DOHH2 (cell line): ENCODE measurements around the gene PIK3R2.

Source experiments
- H3F3A ChIP-seq: fragments of 200-600 bp; sonication (generic), shearing (Covaris generic); 2 replicates; pipeline ENCODE4 v1.6.0; 2016; ENCODE audit warnings: antibody characterized with exemption, mild to moderate bottlenecking; ENCODE audit not compliant: control insufficient read depth, insufficient read depth
- H3K27ac ChIP-seq: fragments of 200-600 bp; sonication (generic); 2 replicates; pipeline ENCODE4 v1.5.1; 2014; ENCODE audit warnings: low read depth, mild to moderate bottlenecking, low read length, moderate library complexity
- H3K27me3 ChIP-seq: fragments of 200-600 bp; sonication (generic); 2 replicates; pipeline ENCODE4 v1.6.1; 2014; ENCODE audit warnings: mild to moderate bottlenecking, low read length, mixed read lengths; ENCODE audit not compliant: control insufficient read depth
- H3K36me3 ChIP-seq: fragments of 200-600 bp; sonication (generic); 2 replicates; pipeline ENCODE4 v1.6.1; 2014; ENCODE audit warnings: mild to moderate bottlenecking, low read length, moderate library complexity, mixed read lengths; ENCODE audit not compliant: control insufficient read depth
- H3K4me1 ChIP-seq: fragments of 200-600 bp; sonication (generic); 2 replicates; pipeline ENCODE4 v1.6.1; 2014; ENCODE audit warnings: mild to moderate bottlenecking, low read length, mixed read lengths; ENCODE audit not compliant: control insufficient read depth
- H3K4me2 ChIP-seq: fragments of 200-600 bp; sonication (generic); 2 replicates; pipeline ENCODE4 v1.6.0; 2014; ENCODE audit warnings: mild to moderate bottlenecking, low read length, moderate library complexity
- H3K4me3 ChIP-seq: fragments of 200-600 bp; sonication (generic); 2 replicates; pipeline ENCODE4 v1.5.1; 2014; ENCODE audit warnings: mild to moderate bottlenecking, low read length, mixed read lengths
- H3K79me2 ChIP-seq: fragments of 200-600 bp; sonication (generic); 2 replicates; pipeline ENCODE4 v1.6.1; 2014; ENCODE audit warnings: mild to moderate bottlenecking, low read length, mixed read lengths; ENCODE audit not compliant: control insufficient read depth
- H3K9me2 ChIP-seq: fragments of 200-600 bp; sonication (generic); replicated peaks from 2 replicates; pipeline ENCODE4 v1.6.1; 2014; ENCODE audit warnings: mild to moderate bottlenecking, low read length, mixed read lengths; ENCODE audit not compliant: control insufficient read depth
- H3K9me3 ChIP-seq: fragments of 200-600 bp; sonication (generic); 2 replicates; pipeline ENCODE4 v1.6.1; 2014; ENCODE audit warnings: antibody characterized with exemption, low read length, mixed read lengths; ENCODE audit not compliant: control insufficient read depth, insufficient read depth
- H4K20me1 ChIP-seq: fragments of 200-600 bp; sonication (generic); 2 replicates; pipeline ENCODE4 v1.6.0; 2014; ENCODE audit warnings: low read depth, mild to moderate bottlenecking, antibody characterized with exemption, low read length, moderate library complexity; ENCODE audit not compliant: control insufficient read depth, insufficient read depth
- EZH2phosphoT487 ChIP-seq: fragments of 200-600 bp; sonication (generic); IDR thresholded peaks from 2 replicates; pipeline ENCODE4 v1.6.1; 2017; ENCODE audit warnings: borderline replicate concordance, mild to moderate bottlenecking, antibody characterized with exemption, low read length, moderate library complexity, mixed read lengths
- TF ChIP-seq, protein P1 (sequence below): fragments of 200-600 bp; sonication (generic); IDR thresholded peaks from one replicate; pipeline ENCODE4 v1.5.1; 2014; ENCODE audit warnings: antibody characterized with exemption, mild to moderate bottlenecking, low read depth, low read length; ENCODE audit not compliant: poor library complexity, severe bottlenecking

The PIK3R2 gene

DNA sequence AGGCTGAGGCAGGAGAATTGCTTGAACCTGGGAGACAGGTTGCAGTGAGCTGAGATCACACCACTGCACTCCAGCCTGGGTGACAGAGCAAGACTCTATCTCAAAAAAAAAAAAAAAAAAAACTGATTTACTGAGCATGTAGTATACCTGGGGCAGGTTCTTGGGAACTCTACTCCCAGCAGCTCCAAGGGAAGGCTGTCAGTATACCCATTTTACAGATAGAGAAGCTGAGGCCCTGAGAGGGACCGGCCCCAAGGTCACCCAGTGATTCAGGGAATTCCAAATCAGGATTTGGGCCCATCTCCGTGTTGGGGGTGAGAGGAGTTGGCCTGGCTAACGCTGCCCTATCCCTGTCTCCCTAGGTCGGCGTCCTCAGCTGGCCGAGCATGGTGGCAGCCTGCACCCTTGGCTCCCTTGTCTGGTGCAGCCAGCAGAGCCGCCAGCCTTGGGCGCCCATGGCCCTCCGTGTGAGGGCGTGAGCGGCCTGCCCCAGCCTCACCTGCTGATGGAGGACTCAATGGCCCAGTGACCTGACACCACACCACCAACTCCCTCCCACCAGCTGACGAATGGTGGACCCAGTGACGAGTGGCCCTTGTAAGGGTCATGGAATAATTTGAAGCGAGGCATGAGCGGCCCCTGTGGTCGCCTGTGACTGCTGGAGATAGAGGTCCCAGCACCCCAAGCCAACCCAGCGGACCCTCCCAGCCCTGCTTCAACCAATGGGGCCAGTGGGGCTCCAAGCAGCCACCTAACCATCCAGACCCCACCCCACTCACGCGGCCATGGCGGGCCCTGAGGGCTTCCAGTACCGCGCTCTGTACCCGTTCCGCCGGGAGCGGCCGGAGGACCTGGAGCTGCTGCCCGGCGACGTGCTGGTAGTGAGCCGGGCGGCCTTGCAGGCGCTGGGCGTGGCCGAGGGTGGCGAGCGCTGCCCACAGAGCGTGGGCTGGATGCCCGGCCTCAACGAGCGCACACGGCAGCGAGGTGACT is 2.4 kb downstream of the PIK3R2 start:
- Histone ChIP-seq H3K9me3 (no peaks in the 10 kb centered on the region), H4K20me1 (no peaks in the 10 kb centered on the region), H3K79me2 (peaks cover 37% of the 10 kb centered on the region), H3K27me3 (no peaks in the 10 kb centered on the region), H3K4me3 (no peak overlapping the region), H3K4me1 (peaks cover 42% of the 10 kb centered on the region), H3K36me3 (peaks cover 29% of the 10 kb centered on the region), H3K9me2 (no peaks in the 10 kb centered on the region), H3K4me2 (no peak overlapping the region), H3K27ac (no peak overlapping the region), H3F3A (peaks cover 8% of the 10 kb centered on the region)
- TF ChIP-seq, protein P1, sequence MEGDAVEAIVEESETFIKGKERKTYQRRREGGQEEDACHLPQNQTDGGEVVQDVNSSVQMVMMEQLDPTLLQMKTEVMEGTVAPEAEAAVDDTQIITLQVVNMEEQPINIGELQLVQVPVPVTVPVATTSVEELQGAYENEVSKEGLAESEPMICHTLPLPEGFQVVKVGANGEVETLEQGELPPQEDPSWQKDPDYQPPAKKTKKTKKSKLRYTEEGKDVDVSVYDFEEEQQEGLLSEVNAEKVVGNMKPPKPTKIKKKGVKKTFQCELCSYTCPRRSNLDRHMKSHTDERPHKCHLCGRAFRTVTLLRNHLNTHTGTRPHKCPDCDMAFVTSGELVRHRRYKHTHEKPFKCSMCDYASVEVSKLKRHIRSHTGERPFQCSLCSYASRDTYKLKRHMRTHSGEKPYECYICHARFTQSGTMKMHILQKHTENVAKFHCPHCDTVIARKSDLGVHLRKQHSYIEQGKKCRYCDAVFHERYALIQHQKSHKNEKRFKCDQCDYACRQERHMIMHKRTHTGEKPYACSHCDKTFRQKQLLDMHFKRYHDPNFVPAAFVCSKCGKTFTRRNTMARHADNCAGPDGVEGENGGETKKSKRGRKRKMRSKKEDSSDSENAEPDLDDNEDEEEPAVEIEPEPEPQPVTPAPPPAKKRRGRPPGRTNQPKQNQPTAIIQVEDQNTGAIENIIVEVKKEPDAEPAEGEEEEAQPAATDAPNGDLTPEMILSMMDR: no peak
- TF ChIP-seq EZH2phosphoT487: no peak

DNA sequence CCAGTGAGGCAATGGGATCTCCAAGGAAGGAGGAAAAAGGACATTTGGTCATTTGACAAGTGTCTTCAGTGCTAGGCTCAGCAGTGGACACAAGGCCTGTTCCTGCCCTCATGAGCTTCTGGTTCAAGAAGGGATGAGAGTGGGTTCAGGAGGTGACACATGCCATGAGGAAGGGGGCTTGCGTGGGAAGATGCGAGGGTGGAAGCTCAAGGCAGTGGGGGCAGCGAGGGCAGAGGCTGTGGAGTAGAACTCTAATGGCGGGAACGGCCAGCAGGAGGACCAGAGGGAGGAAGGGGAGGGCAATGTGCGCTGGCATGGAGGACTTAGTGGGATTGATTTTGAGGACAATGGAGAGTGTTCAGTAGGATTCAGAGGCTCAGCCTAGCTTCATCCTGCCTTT is 3.3 kb downstream of the PIK3R2 start:
- no peak overlapping the region for H3K4me2 ChIP-seq
- no peak overlapping the region for H3K27ac ChIP-seq
- peaks cover 8% of the 10 kb centered on the region for H3F3A ChIP-seq

DNA sequence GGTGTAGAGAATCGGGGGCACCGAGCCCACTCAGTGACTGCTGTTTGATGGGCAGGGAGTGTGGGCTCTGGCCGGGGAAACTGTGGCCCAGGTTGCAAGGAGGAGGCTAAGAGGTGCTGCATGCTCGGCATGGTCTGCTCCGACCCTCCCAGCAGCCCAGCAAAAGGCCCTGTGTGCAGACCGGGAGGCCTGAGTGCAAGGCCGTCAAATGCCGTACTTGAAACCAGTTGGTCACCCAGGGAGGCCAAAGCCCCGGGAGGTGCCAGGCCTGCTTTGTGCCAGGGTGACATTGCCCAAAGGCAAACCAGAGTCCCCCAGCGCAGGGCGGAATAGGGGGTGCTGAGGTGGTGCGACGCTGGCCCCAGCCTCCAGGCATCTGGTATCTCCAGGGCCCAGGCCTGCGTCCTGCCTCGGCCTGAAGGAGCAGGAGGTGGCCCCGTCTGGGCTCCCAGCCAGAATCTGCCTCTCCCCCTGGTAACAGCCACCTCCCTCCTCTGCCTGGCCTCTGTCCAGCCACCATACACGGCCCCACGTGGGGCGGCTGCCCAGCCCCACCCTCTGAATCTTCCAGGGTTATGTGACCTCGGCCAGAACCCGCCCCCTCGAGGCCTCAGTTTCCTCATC is 4.0 kb downstream of the PIK3R2 start:
- no peaks in the 10 kb centered on the region for H3K9me3 ChIP-seq
- H3K4me3 ChIP-seq: no peak overlapping the region
- H3F3A ChIP-seq: peaks cover 8% of the 10 kb centered on the region
- H3K36me3 ChIP-seq: peaks cover 36% of the 10 kb centered on the region
- peaks cover 43% of the 10 kb centered on the region for H3K4me1 ChIP-seq
- no peak overlapping the region for H3K4me2 ChIP-seq
- H3K79me2 ChIP-seq: peaks cover 49% of the 10 kb centered on the region
- H3K27me3 ChIP-seq: no peaks in the 10 kb centered on the region
- H3K9me2 ChIP-seq: no peaks in the 10 kb centered on the region
- no peak overlapping the region for H3K27ac ChIP-seq
- TF ChIP-seq EZH2phosphoT487: no peak
- TF ChIP-seq, protein P1: no peak
- no peaks in the 10 kb centered on the region for H4K20me1 ChIP-seq

More for the DNA sequence above, 3.3 kb downstream of the PIK3R2 start:
- no peaks in the 10 kb centered on the region for H3K9me3 ChIP-seq
- no peaks in the 10 kb centered on the region for H3K9me2 ChIP-seq
- H3K4me1 ChIP-seq: peaks cover 44% of the 10 kb centered on the region
- H3K36me3 ChIP-seq: peaks cover 31% of the 10 kb centered on the region
- no peaks in the 10 kb centered on the region for H4K20me1 ChIP-seq
- H3K4me3 ChIP-seq: no peak overlapping the region
- peaks cover 43% of the 10 kb centered on the region for H3K79me2 ChIP-seq
- no peaks in the 10 kb centered on the region for H3K27me3 ChIP-seq
- TF ChIP-seq, protein P1: no peak
- no peak for TF ChIP-seq EZH2phosphoT487
